Activated CD8-positive, alpha-beta memory T cell treated with anti-CD3 and anti-CD28 coated beads, Interleukin-2, amount 10 ng/mL, durations not matched to agents 7 days and 5 days (primary cell): ENCODE data around the gene ADGRD1. TPM values are rescaled to one million over a fixed set of nuclear protein-coding genes. Genes with fewer than 3 reads are reported as not detected.

Source experiments
- ATAC-seq: fragments of 150-1000 bp; cut with Tn5 transposase; one replicate; pipeline ENCODE4 v1.10.0; 2021; ENCODE audit warnings: moderate library complexity
- CTCF ChIA-PET: fragments of 350-600 bp; sonication (Branson Sonifier 250); formaldehyde crosslinking; loops from one replicate; lab custom pipeline; 2021; ENCODE audit warnings: antibody characterized with exemption; lab: Charles Lee
- DNase-seq: peaks from one replicate; pipeline ENCODE4 v3.0.0-alpha.2; 2020
- H3K27ac Mint-ChIP-seq: one replicate; pipeline ENCODE4 v1.8.0; 2021; ENCODE audit warnings: mild to moderate bottlenecking, mixed read lengths
- H3K27me3 Mint-ChIP-seq: one replicate; pipeline ENCODE4 v1.8.0; 2021; ENCODE audit warnings: mixed read lengths
- H3K36me3 Mint-ChIP-seq: one replicate; pipeline ENCODE4 v1.8.0; 2021; ENCODE audit warnings: mild to moderate bottlenecking, mixed read lengths
- H3K4me1 Mint-ChIP-seq: one replicate; pipeline ENCODE4 v1.8.0; 2021; ENCODE audit warnings: mixed read lengths
- H3K4me3 Mint-ChIP-seq: one replicate; pipeline ENCODE4 v1.8.0; 2021; ENCODE audit warnings: mild to moderate bottlenecking, moderate library complexity, mixed read lengths
- H3K9me3 Mint-ChIP-seq: one replicate; pipeline ENCODE4 v1.8.0; 2022; ENCODE audit warnings: low read depth, mixed read lengths
- total RNA-seq, 2 experiments: library from RNA; stranded (reverse); gene quantifications; one replicate each; pipeline ENCODE4 v1.2.3, GENCODE V29; 2021

The ADGRD1 gene
- total RNA-seq, 2 experiments from 2014 or later = 0.23 to 2.2 TPM

- CTCF ChIA-PET = no interaction called here
These were observed 59.4 kb downstream of the ADGRD1 start for GRCh38 chr12:131013118-131013517.

GRCh38 chr12:131014343-131014742 is 60.6 kb downstream of the ADGRD1 start:
- H3K27me3 Mint-ChIP-seq = no peaks in the 10 kb centered on the region
- CTCF ChIA-PET = no interaction called here
- no peak overlapping the region for H3K27ac Mint-ChIP-seq
- H3K36me3 Mint-ChIP-seq = no peaks in the 10 kb centered on the region
- no peaks in the 10 kb centered on the region for H3K9me3 Mint-ChIP-seq
- DNase-seq = no peak
- no peak overlapping the region for H3K4me3 Mint-ChIP-seq
- ATAC-seq = no peak
- H3K4me1 Mint-ChIP-seq = no peaks in the 10 kb centered on the region

More at GRCh38 chr12:131013118-131013517, 59.4 kb downstream of the ADGRD1 start:
- DNase-seq (no peak), ATAC-seq (no peak)
- no peak overlapping the region for H3K4me3 Mint-ChIP-seq
- H3K27ac Mint-ChIP-seq = no peak overlapping the region
- no peaks in the 10 kb centered on the region for H3K4me1 Mint-ChIP-seq
- H3K9me3 Mint-ChIP-seq = no peaks in the 10 kb centered on the region
- H3K27me3 Mint-ChIP-seq = no peaks in the 10 kb centered on the region
- no peaks in the 10 kb centered on the region for H3K36me3 Mint-ChIP-seq

GRCh38 chr12:131015581-131016337 is 62.1 kb downstream of the ADGRD1 start:
- Mint-ChIP-seq H3K4me1 (no peaks in the 10 kb centered on the region), H3K27me3 (no peaks in the 10 kb centered on the region), H3K27ac (no peak overlapping the region), H3K4me3 (no peak overlapping the region), H3K36me3 (no peaks in the 10 kb centered on the region), H3K9me3 (no peaks in the 10 kb centered on the region)
- ATAC-seq (no peak), DNase-seq (no peak)
- CTCF ChIA-PET = no interaction called here

- Mint-ChIP-seq H3K4me3 (no peak overlapping the region), H3K9me3 (no peaks in the 10 kb centered on the region), H3K27ac (no peak overlapping the region), H3K27me3 (no peaks in the 10 kb centered on the region), H3K4me1 (no peaks in the 10 kb centered on the region), H3K36me3 (no peaks in the 10 kb centered on the region)
- no peak for ATAC-seq
- CTCF ChIA-PET = no interaction called here
- no peak for DNase-seq
These were observed 63.8 kb downstream of the ADGRD1 start for GRCh38 chr12:131017477-131017991.

- Mint-ChIP-seq H3K36me3 (no peaks in the 10 kb centered on the region), H3K9me3 (no peaks in the 10 kb centered on the region), H3K4me1 (no peaks in the 10 kb centered on the region), H3K27me3 (no peaks in the 10 kb centered on the region), H3K4me3 (no peak overlapping the region), H3K27ac (no peak overlapping the region)
- ATAC-seq (no peak), DNase-seq (no peak)
- CTCF ChIA-PET = interaction anchor here (0.9 kb wide), 1 partner anchor 75 kb away, joined by 3 read pairs; no protein-coding TSS in a partner anchor
These were observed 64.4 kb downstream of the ADGRD1 start for GRCh38 chr12:131018019-131018620.

GRCh38 chr12:131018808-131019397 is 65.2 kb downstream of the ADGRD1 start:
- Mint-ChIP-seq H3K27me3 (no peaks in the 10 kb centered on the region), H3K27ac (no peak overlapping the region), H3K4me3 (no peak overlapping the region), H3K36me3 (no peaks in the 10 kb centered on the region), H3K9me3 (no peaks in the 10 kb centered on the region), H3K4me1 (no peaks in the 10 kb centered on the region)
- CTCF ChIA-PET = interaction anchor here (0.9 kb wide), 1 partner anchor 74 kb away, joined by 3 read pairs; no protein-coding TSS in a partner anchor
- DNase-seq = no peak
- ATAC-seq = no peak

GRCh38 chr12:131020326-131021153 is 66.8 kb downstream of the ADGRD1 start:
- Mint-ChIP-seq H3K9me3 (no peaks in the 10 kb centered on the region), H3K4me3 (no peak overlapping the region), H3K27me3 (no peaks in the 10 kb centered on the region), H3K27ac (no peak overlapping the region), H3K36me3 (no peaks in the 10 kb centered on the region), H3K4me1 (no peaks in the 10 kb centered on the region)
- ATAC-seq (no peak), DNase-seq (no peak)
- CTCF ChIA-PET = no interaction called here

- H3K36me3 Mint-ChIP-seq = no peaks in the 10 kb centered on the region
- CTCF ChIA-PET = no interaction called here
- no peaks in the 10 kb centered on the region for H3K27me3 Mint-ChIP-seq
- no peaks in the 10 kb centered on the region for H3K9me3 Mint-ChIP-seq
- ATAC-seq = no peak
- H3K4me3 Mint-ChIP-seq = no peak overlapping the region
- no peak overlapping the region for H3K27ac Mint-ChIP-seq
- DNase-seq = no peak
- H3K4me1 Mint-ChIP-seq = no peaks in the 10 kb centered on the region
These were observed 67.4 kb downstream of the ADGRD1 start for GRCh38 chr12:131021154-131021541.

- H3K4me3 Mint-ChIP-seq = no peak overlapping the region
- no peak for ATAC-seq
- no peaks in the 10 kb centered on the region for H3K36me3 Mint-ChIP-seq
- no peak overlapping the region for H3K27ac Mint-ChIP-seq
- DNase-seq = no peak
- no peaks in the 10 kb centered on the region for H3K27me3 Mint-ChIP-seq
- H3K4me1 Mint-ChIP-seq = no peaks in the 10 kb centered on the region
- CTCF ChIA-PET = no interaction called here
- H3K9me3 Mint-ChIP-seq = no peaks in the 10 kb centered on the region
These were observed 70.3 kb downstream of the ADGRD1 start for GRCh38 chr12:131024026-131024425.

GRCh38 chr12:131024721-131025120 is 71.0 kb downstream of the ADGRD1 start:
- ATAC-seq (no peak), DNase-seq (no peak)
- H3K27me3 Mint-ChIP-seq = no peaks in the 10 kb centered on the region

GRCh38 chr12:131025234-131025633 is 71.5 kb downstream of the ADGRD1 start:
- H3K9me3 Mint-ChIP-seq = no peaks in the 10 kb centered on the region
- H3K27me3 Mint-ChIP-seq = no peaks in the 10 kb centered on the region
- H3K4me3 Mint-ChIP-seq = no peak overlapping the region
- CTCF ChIA-PET = no interaction called here
- DNase-seq (no peak), ATAC-seq (no peak)
- H3K4me1 Mint-ChIP-seq = no peaks in the 10 kb centered on the region
- no peak overlapping the region for H3K27ac Mint-ChIP-seq
- no peaks in the 10 kb centered on the region for H3K36me3 Mint-ChIP-seq

More at GRCh38 chr12:131024721-131025120, 71.0 kb downstream of the ADGRD1 start:
- no peaks in the 10 kb centered on the region for H3K36me3 Mint-ChIP-seq
- no peak overlapping the region for H3K27ac Mint-ChIP-seq
- no peaks in the 10 kb centered on the region for H3K4me1 Mint-ChIP-seq
- CTCF ChIA-PET = no interaction called here
- H3K4me3 Mint-ChIP-seq = no peak overlapping the region
- no peaks in the 10 kb centered on the region for H3K9me3 Mint-ChIP-seq

GRCh38 chr12:131025939-131026702 is 72.4 kb downstream of the ADGRD1 start:
- ATAC-seq (no peak), DNase-seq (no peak)
- H3K27me3 Mint-ChIP-seq = no peaks in the 10 kb centered on the region
- H3K9me3 Mint-ChIP-seq = no peaks in the 10 kb centered on the region
- H3K27ac Mint-ChIP-seq = no peak overlapping the region
- CTCF ChIA-PET = no interaction called here
- H3K36me3 Mint-ChIP-seq = no peaks in the 10 kb centered on the region
- H3K4me3 Mint-ChIP-seq = no peak overlapping the region
- H3K4me1 Mint-ChIP-seq = no peaks in the 10 kb centered on the region
